ENCODE measurements around the gene SCCPDH.
"Not testable (repeated sequence)": the region's sequence is repeated elsewhere in the genome, so short reads cannot be mapped to it uniquely, and the experiment has no call there.

Gene SCCPDH

GRCh38 chr1:246705368-246705767 is 18.8 kb upstream of the SCCPDH start:
- DNase-seq (ENCODE audit: low spot score) = no peak

- no peak for DNase-seq (ENCODE audit: low spot score)
Observed at GRCh38 chr1:246708166-246708565, 16.0 kb upstream of the SCCPDH start.

DNA sequence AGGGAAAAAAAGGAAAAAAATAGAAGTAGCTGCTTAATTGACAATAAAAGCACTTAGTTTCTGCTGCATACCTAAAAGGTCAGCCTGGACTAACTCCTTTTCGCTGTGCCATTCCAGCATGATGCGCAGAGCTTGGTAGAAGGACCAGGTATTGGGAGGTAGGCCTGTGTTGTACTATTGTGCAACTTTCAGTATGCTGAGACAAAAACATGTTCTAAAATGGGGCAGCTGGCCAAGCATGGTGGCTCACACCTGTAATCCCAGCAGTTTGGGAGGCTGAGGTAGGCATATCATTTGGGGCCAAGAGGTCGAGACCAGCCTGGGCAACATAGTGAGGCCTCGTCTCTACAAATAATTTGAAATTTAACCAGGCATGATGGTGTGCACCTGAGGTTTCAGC is 15.0 kb upstream of the SCCPDH start:
- no peak for DNase-seq (ENCODE audit: low spot score)

DNA sequence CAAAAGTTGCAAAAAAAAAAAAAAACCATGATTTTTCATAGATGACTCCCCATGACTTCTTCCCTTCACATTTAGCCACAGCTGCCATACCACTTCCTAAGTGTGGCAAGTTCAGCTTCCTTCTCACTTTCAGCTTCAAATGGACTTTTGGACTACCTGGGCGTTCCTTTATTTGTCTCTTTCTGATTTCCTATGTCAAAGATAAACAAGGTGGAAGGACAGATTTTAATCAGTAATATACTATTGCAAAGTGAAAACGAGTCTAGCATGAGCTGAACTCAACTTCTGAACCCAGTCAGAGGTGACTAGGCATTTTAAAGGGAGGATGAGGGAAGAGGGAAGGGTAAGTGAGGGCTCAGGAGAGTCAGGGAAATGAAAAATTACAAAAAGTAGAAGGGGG is 14.4 kb upstream of the SCCPDH start:
- no peak for DNase-seq (ENCODE audit: low spot score)

DNA sequence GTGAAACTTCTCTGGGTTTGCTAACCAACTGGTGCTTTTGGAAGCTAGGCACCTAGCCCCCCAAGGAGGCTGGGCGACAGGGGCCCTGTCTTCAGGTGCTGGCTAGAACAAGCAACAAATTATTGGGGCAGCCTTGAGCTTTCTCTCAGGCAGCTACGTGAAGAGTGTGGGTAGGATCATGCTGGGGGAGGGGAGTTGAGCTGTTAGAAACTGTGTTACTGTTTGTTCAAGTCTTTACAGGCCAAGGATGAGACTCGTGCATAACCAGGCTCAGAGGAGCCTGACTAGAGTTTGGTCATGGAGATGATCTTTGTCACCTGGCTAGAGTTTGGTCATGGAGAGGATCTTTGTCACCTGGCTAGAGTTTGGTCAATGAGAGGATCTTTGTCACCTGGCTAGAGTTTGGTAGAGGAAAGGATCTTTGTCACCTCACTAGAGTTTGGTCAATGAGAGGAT is 12.6 kb upstream of the SCCPDH start:
- DNase-seq (ENCODE audit: low spot score) = no peak

GRCh38 chr1:246712428-246712827 is 11.8 kb upstream of the SCCPDH start:
- not testable (repeated sequence) for DNase-seq (ENCODE audit: low spot score)

DNA sequence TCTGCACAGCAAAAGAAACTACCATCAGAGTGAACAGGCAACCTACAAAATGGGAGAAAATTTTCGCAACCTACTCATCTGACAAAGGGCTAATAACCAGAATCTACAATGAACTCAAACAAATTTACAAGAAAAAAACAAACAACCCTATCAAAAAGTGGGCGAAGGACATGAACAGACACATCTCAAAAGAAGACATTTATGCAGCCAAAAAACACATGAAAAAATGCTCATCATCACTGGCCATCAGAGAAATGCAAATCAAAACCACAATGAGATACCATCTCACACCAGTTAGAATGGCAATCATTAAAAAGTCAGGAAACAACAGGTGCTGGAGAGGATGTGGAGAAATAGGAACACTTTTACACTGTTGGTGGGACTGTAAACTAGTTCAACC is 4.8 kb upstream of the SCCPDH start:
- DNase-seq (ENCODE audit: low spot score) = not testable (repeated sequence)

GRCh38 chr1:246720814-246721213 is 3.4 kb upstream of the SCCPDH start:
- DNase-seq (ENCODE audit: low spot score) = not testable (repeated sequence)

- DNase-seq (ENCODE audit: low spot score) = no peak
Observed at GRCh38 chr1:246722720-246723119, 1.5 kb upstream of the SCCPDH start.

DNA sequence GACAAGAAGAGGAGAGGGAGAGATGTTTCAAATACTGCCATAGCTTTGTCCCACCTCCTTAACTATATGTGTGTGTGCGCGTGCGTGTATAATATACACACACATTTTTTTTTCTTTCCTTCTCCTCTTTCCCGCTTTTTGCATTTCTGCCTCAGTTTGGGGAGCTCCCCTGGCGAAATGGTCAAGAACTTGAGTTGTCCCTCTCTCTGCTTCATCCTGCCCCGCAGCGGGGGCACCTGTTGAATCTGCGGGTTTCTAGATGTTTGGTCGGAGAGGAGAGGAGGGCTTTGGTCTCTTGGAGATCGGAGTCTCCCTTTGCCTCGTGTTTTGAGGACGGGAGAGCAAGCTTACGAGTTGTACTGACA is 504 bp downstream of the SCCPDH start:
- DNase-seq (ENCODE audit: low spot score) = peak; percentile 19

- DNase-seq (ENCODE audit: low spot score) = no peak
Observed at GRCh38 chr1:246725191-246725590, 982 bp downstream of the SCCPDH start.

GRCh38 chr1:246726255-246726679 is 2.1 kb downstream of the SCCPDH start:
- no peak for DNase-seq (ENCODE audit: low spot score)

GRCh38 chr1:246726881-246727280 is 2.7 kb downstream of the SCCPDH start:
- peak; percentile 82 for DNase-seq (ENCODE audit: low spot score)

DNA sequence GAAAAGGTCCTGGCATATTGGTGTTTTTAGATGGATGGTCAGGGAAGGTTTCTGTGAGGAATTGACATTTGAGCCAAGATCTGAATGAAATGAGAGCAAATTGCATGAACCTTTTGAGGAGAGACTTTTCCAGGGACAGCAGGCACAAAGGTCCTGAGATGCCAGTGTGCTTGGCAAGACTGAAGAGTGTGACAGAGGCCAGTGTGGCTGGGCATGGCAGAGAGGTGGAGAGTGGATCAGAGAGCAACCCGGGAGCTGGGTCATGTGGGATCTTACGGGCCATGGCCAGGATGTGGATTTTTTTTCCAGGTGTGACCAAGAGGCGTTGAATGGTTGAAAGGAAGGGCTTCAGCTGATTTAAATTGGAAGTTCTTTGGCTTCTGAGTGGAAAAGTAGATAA is 3.4 kb downstream of the SCCPDH start:
- no peak for DNase-seq (ENCODE audit: low spot score)

DNA sequence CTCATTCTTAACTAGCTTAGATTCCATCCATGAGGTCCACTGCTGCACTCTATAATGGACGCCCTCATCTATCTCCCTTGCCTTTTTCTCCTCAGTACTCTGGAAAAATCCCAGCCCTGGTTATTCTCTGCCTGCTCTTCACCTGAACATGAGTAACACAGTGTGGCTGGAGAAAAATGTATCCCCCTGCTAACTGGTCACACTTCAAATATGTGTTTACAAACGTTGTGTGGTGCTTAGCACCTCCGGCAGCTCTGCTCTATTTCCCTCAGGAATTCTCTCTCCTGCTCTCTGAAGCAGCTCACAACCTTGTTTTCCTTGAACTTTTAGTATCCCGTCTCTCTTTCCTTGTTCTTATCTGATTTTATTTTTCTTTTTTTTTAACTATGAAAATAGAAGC is 4.1 kb downstream of the SCCPDH start:
- no peak for DNase-seq (ENCODE audit: low spot score)

- DNase-seq (ENCODE audit: low spot score) = not testable (repeated sequence)
Observed at GRCh38 chr1:246729040-246729439, 4.8 kb downstream of the SCCPDH start.

GRCh38 chr1:246730839-246731238 is 6.6 kb downstream of the SCCPDH start:
- no peak for DNase-seq (ENCODE audit: low spot score)

DNA sequence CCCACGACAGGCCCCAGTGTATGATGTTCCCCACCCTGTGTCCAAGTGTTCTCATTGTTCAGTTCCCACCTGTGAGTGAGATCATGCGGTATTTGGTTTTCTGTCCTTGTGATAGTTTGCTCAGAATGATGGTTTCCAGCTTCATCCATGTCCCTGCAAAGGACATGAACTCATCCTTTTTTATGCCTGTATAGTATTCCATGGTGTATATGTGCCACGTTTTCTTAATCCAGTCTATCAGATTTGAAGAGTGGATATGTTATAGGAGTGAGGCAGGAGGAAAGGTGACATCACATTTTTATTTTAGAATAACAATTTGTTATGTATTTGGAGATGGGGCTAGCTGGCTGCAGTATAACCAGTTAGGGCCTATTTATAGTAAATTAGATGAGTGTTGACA is 7.7 kb downstream of the SCCPDH start:
- DNase-seq (ENCODE audit: low spot score) = not testable (repeated sequence)

GRCh38 chr1:246733704-246734103 is 9.5 kb downstream of the SCCPDH start:
- no peak for DNase-seq (ENCODE audit: low spot score)

- DNase-seq (ENCODE audit: low spot score) = no peak
Observed at GRCh38 chr1:246734866-246735265, 10.7 kb downstream of the SCCPDH start.

DNA sequence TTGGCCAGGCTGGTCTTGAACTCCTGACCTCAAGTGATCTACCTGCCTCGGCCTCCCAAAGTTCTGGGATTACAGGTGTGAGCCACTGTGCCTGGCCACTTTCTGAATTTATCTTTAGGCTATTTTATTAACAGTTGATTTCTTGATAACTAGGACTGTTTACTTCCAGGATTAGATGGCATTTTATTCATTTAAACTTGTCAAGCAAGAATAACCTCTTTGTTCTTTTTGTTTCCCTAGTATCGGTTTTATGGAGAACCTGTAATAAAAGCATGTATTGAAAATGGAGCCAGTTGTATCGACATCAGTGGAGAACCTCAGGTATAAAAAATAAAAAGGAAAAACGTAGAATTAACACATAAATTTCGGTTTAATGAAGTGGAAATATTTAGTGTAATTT is 11.5 kb downstream of the SCCPDH start:
- DNase-seq (ENCODE audit: low spot score) = no peak

GRCh38 chr1:246742396-246742795 is 18.2 kb downstream of the SCCPDH start:
- DNase-seq (ENCODE audit: low spot score) = no peak

DNA sequence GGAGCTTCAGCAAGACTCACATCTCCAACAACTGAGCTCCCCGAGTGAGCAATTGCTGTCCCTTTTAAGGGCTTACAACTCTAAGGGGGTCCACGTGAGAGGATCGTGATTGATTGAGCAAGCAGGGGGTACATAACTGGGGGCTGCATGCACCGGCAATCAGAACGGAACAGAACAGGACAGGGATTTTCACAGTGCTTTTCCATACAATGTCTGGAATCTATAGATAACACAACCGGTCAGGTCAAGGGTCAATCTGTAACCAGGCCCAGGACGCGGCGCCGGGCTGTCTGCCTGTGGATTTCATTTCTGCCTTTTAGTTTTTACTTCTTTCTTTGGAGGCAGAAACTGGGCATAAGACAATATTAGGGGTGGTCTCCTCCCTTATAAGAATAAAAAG is 21.9 kb downstream of the SCCPDH start:
- DNase-seq (ENCODE audit: low spot score) = not testable (repeated sequence)

GRCh38 chr1:246748006-246748405 is 23.8 kb downstream of the SCCPDH start:
- DNase-seq (ENCODE audit: low spot score) = no peak

GRCh38 chr1:246748867-246749266 is 24.7 kb downstream of the SCCPDH start:
- DNase-seq (ENCODE audit: low spot score) = no peak

Measured in putamen (tissue), 1 donor.